GF-D8 (cell line): ENCODE results near the gene KRTAP23-1.

Experiments
- DNase-seq: peaks from one replicate; lab custom pipeline; 2025; lab: John Stamatoyannopoulos, UW

The KRTAP23-1 gene

GRCh38 chr21:30348506-30348905 is at the start of gene KRTAP23-1:
Gene KRTAP23-1, minus strand, starts transcription at chr21:30348606. Its CDS starts 0 bp downstream, at chr21:30348606.
- DNase-seq, result no peak

- no peak for DNase-seq
Measured at GRCh38 chr21:30395731-30396130, 47.3 kb upstream of the KRTAP23-1 start, which contains the start of gene KRTAP13-1. Gene KRTAP13-1, plus strand, starts transcription at chr21:30396031. Its CDS starts 56 bp downstream, at chr21:30396087.

- DNase-seq, result no peak
Measured at GRCh38 chr21:30391492-30392025, 43.2 kb upstream of the KRTAP23-1 start.

GRCh38 chr21:30382201-30382600 is 33.8 kb upstream of the KRTAP23-1 start:
- DNase-seq, result no peak

GRCh38 chr21:30372139-30372770 is 23.8 kb upstream of the KRTAP23-1 start, which contains the start of gene KRTAP13-2:
Gene KRTAP13-2, minus strand, starts transcription at chr21:30372271. Its CDS starts 58 bp downstream, at chr21:30372213.
- DNase-seq, result no peak

GRCh38 chr21:30355906-30356305 is 7.5 kb upstream of the KRTAP23-1 start:
- DNase-seq, result no peak

GRCh38 chr21:30354308-30355005 is 6.1 kb upstream of the KRTAP23-1 start:
- DNase-seq, result no peak

GRCh38 chr21:30351534-30351933 is 3.1 kb upstream of the KRTAP23-1 start:
- no peak for DNase-seq

GRCh38 chr21:30349572-30349971 is 1.2 kb upstream of the KRTAP23-1 start:
- DNase-seq, result no peak

GRCh38 chr21:30345014-30345413 is 3.4 kb downstream of the KRTAP23-1 start:
- DNase-seq, result no peak

GRCh38 chr21:30340714-30341573 is 7.5 kb downstream of the KRTAP23-1 start:
- no peak for DNase-seq

- no peak for DNase-seq
Measured at GRCh38 chr21:30338717-30339116, 9.7 kb downstream of the KRTAP23-1 start.

- DNase-seq, result no peak
Measured at GRCh38 chr21:30337772-30338171, 10.6 kb downstream of the KRTAP23-1 start.

GRCh38 chr21:30337276-30337744 is 11.1 kb downstream of the KRTAP23-1 start, which contains the start of gene KRTAP27-1:
Gene KRTAP27-1, minus strand, starts transcription at chr21:30337694. Its CDS starts 26 bp downstream, at chr21:30337668.
- no peak for DNase-seq

- DNase-seq, result no peak
Measured at GRCh38 chr21:30336596-30336995, 11.8 kb downstream of the KRTAP23-1 start.

- DNase-seq, result no peak
Measured at GRCh38 chr21:30333736-30334135, 14.7 kb downstream of the KRTAP23-1 start.

- DNase-seq, result no peak
Measured at GRCh38 chr21:30332681-30333080, 15.7 kb downstream of the KRTAP23-1 start.

GRCh38 chr21:30329203-30329875 is 19.1 kb downstream of the KRTAP23-1 start:
- no peak for DNase-seq

GRCh38 chr21:30326390-30326789 is 22.0 kb downstream of the KRTAP23-1 start:
- DNase-seq, result no peak

GRCh38 chr21:30320215-30320614 is 28.2 kb downstream of the KRTAP23-1 start, which contains the start of gene KRTAP26-1:
Gene KRTAP26-1, minus strand, starts transcription at chr21:30320315. Its CDS starts 280 bp downstream, at chr21:30320035.
- DNase-seq, result no peak

- no peak for DNase-seq
Measured at GRCh38 chr21:30315701-30316100, 32.7 kb downstream of the KRTAP23-1 start.
